Naive thymus-derived CD4-positive, alpha-beta T cell (primary cell): ENCODE data around the gene CACNA1S. TPM values are rescaled to one million over a fixed set of nuclear protein-coding genes. Genes with fewer than 3 reads are reported as not detected.

Experiments
- ATAC-seq: fragments of 150-1000 bp; cut with Tn5 transposase; 2 replicates; pipeline ENCODE4 v1.10.0; 2021; ENCODE audit warnings: mild to moderate bottlenecking, moderate library complexity
- CTCF ChIA-PET: fragments of 350-600 bp; sonication (Branson Sonifier 250); formaldehyde crosslinking; loops from one replicate; lab custom pipeline; 2021; ENCODE audit warnings: antibody characterized with exemption; lab: Charles Lee
- POLR2A ChIA-PET: fragments of 350-600 bp; sonication (Branson Sonifier 250); formaldehyde crosslinking; loops from one replicate; lab custom pipeline; 2021; ENCODE audit warnings: antibody characterized with exemption, inconsistent platforms; lab: Charles Lee
- DNase-seq, 9 donors: peaks; one replicate each; pipeline versions ENCODE4 v3.0.0 to v3.0.0-alpha.2; 2020 to 2022; ENCODE audit warnings: mixed read lengths in 1 of 9
- H3K27ac ChIP-seq: one replicate; pipeline ENCODE4 v1.7.0; 2013; ENCODE audit warnings: mild to moderate bottlenecking, low read depth, low read length, moderate library complexity
- H3K27me3 ChIP-seq, 2 donors: one replicate each; pipeline ENCODE4 v1.7.0; 2013; ENCODE audit warnings: low read length in 2 of 2, mild to moderate bottlenecking in 2 of 2, moderate library complexity in 2 of 2; ENCODE audit not compliant: control insufficient read depth in 2 of 2, insufficient read depth in 2 of 2
- H3K36me3 ChIP-seq, 3 experiments: 1 replicate in 2 of 3; 2 replicates in 1 of 3; pipeline ENCODE4 v1.7.0; 2013; ENCODE audit warnings: low read length in 3 of 3, mild to moderate bottlenecking in 3 of 3, moderate library complexity in 1 of 3; ENCODE audit not compliant: insufficient read depth in 3 of 3, control insufficient read depth in 2 of 3
- H3K4me1 ChIP-seq, 2 donors: one replicate each; pipeline ENCODE4 v1.7.0; 2013; ENCODE audit warnings: low read length in 2 of 2, mild to moderate bottlenecking in 2 of 2, moderate library complexity in 1 of 2; ENCODE audit not compliant: control insufficient read depth in 2 of 2, insufficient read depth in 2 of 2
- H3K4me3 ChIP-seq: 2 replicates; pipeline ENCODE4 v1.7.0; 2013; ENCODE audit warnings: mild to moderate bottlenecking, low read length
- H3K9me3 ChIP-seq, 3 experiments: 1 replicate in 2 of 3; 2 replicates in 1 of 3; pipeline ENCODE4 v1.7.0; 2013; ENCODE audit warnings: low read length in 3 of 3; ENCODE audit not compliant: control insufficient read depth in 2 of 3
- H3K27ac Mint-ChIP-seq, 9 donors: one replicate each; pipeline ENCODE4 v1.8.0; 2020 to 2022; ENCODE audit warnings: mixed read lengths in 9 of 9, mild to moderate bottlenecking in 8 of 9, moderate library complexity in 5 of 9, inconsistent platforms in 2 of 9
- H3K27me3 Mint-ChIP-seq, 5 donors: one replicate each; pipeline ENCODE4 v1.8.0; 2021 to 2022; ENCODE audit warnings: mixed read lengths in 5 of 5, mild to moderate bottlenecking in 1 of 5
- H3K36me3 Mint-ChIP-seq, 5 donors: one replicate each; pipeline ENCODE4 v1.8.0; 2020 to 2022; ENCODE audit warnings: mixed read lengths in 5 of 5, mild to moderate bottlenecking in 3 of 5, inconsistent platforms in 1 of 5
- H3K4me1 Mint-ChIP-seq, 7 donors: one replicate each; pipeline ENCODE4 v1.8.0; 2020 to 2022; ENCODE audit warnings: mixed read lengths in 7 of 7, mild to moderate bottlenecking in 3 of 7, inconsistent platforms in 1 of 7
- H3K4me3 Mint-ChIP-seq, 10 donors: one replicate each; pipeline ENCODE4 v1.8.0; 2020 to 2022; ENCODE audit warnings: mild to moderate bottlenecking in 10 of 10, mixed read lengths in 10 of 10, moderate library complexity in 6 of 10, inconsistent platforms in 2 of 10
- H3K9me3 Mint-ChIP-seq, 11 donors: one replicate each; pipeline ENCODE4 v1.8.0; 2020 to 2022; ENCODE audit warnings: mixed read lengths in 11 of 11, mild to moderate bottlenecking in 4 of 11, inconsistent platforms in 1 of 11, moderate library complexity in 1 of 11
- intact Hi-C, 2 donors: fragments of 100-400 bp; cut with micrococcal nuclease; formaldehyde crosslinking; loops; one replicate each; pipeline ENCODE4 v1.15.1; 2023
- polyA plus RNA-seq, 2 donors: library from polyadenylated mRNA; unstranded; fragments of 300-500 nt; fragmentation: Illumina TruSeq; gene quantifications; one replicate each; pipeline ENCODE4 v1.2.3, GENCODE V29; 2021
- total RNA-seq, 6 experiments: library from RNA in 5 of 6; stranded (reverse) in 5 of 6; gene quantifications; 1 replicate in 5 of 6; 2 replicates in 1 of 6; pipeline ENCODE4 v1.2.3 and lab custom pipeline; 2021 to 2026

CACNA1S gene
- total and polyA plus RNA-seq, 7 experiments from 2014 or later: not detected

- Histone ChIP-seq H3K36me3 (peaks cover 29 to 94% (median 55%) of the 10 kb centered on the region in 3 experiments), H3K27ac (no peak overlapping the region), H3K27me3 (no peaks in the 10 kb centered on the region), H3K9me3 (no peaks in the 10 kb centered on the region), H3K4me3 (no peak overlapping the region), H3K4me1 (no peaks in the 10 kb centered on the region)
- POLR2A ChIA-PET: no interaction called here
- no peak for ATAC-seq
- Mint-ChIP-seq H3K36me3 (peaks cover 5 to 32% (median 16%) of the 10 kb centered on the region in 5 donors), H3K27ac (peak overlapping the region in 1 of 9 donors; percentile 17), H3K4me1 (peaks cover 0 to 5% (median 0%) of the 10 kb centered on the region in 7 donors), H3K4me3 (no peak overlapping the region), H3K9me3 (peaks cover 0 to 1% (median 0%) of the 10 kb centered on the region in 11 donors), H3K27me3 (no peaks in the 10 kb centered on the region)
- intact Hi-C loops: no loop called here
- CTCF ChIA-PET: no interaction called here
- no peak for DNase-seq
Measured at GRCh38 chr1:200992382-200993048, 119.7 kb downstream of the CACNA1S start.

GRCh38 chr1:200991097-200991614 is 121.1 kb downstream of the CACNA1S start:
- ChIA-PET CTCF (interaction anchor here (0.7 to 1.5 kb wide), 2 partner anchors 19 to 733 kb away, joined by 3 read pairs; no protein-coding TSS in a partner anchor), POLR2A (interaction anchor here (1.3 kb wide), 1 partner anchor 16 kb away, joined by 4 read pairs; no protein-coding TSS in a partner anchor)
- Mint-ChIP-seq H3K9me3 (no peaks in the 10 kb centered on the region), H3K4me3 (no peak overlapping the region), H3K27ac (peak overlapping the region in 1 of 9 donors; percentile 14), H3K27me3 (no peaks in the 10 kb centered on the region), H3K4me1 (peaks cover 0 to under 1% (median 0%) of the 10 kb centered on the region in 7 donors), H3K36me3 (peaks cover 0 to 36% (median 10%) of the 10 kb centered on the region in 5 donors)
- Histone ChIP-seq H3K27ac (no peak overlapping the region), H3K27me3 (no peaks in the 10 kb centered on the region), H3K9me3 (no peaks in the 10 kb centered on the region), H3K4me3 (no peak overlapping the region), H3K4me1 (no peaks in the 10 kb centered on the region), H3K36me3 (peaks cover 38 to 96% (median 50%) of the 10 kb centered on the region in 3 experiments)
- DNase-seq: no peak
- intact Hi-C loops: no loop called here
- ATAC-seq: no peak

- Histone ChIP-seq H3K4me1 (no peaks in the 10 kb centered on the region), H3K27ac (no peak overlapping the region), H3K9me3 (no peaks in the 10 kb centered on the region), H3K4me3 (no peak overlapping the region), H3K36me3 (peaks cover 38 to 94% (median 47%) of the 10 kb centered on the region in 3 experiments), H3K27me3 (no peaks in the 10 kb centered on the region)
- CTCF ChIA-PET: interaction anchor here (0.5 to 3.1 kb wide), 5 partner anchors 11 to 53 kb away, joined by 3 to 9 read pairs (median 4); no protein-coding TSS in a partner anchor
- POLR2A ChIA-PET: interaction anchor here (0.9 kb wide), 1 partner anchor 31 kb away, joined by 3 read pairs; no protein-coding TSS in a partner anchor
- H3K27ac Mint-ChIP-seq: peak overlapping the region in 1 of 9 donors; percentile 32
- DNase-seq: no peak
- intact Hi-C loops: no loop called here
- H3K36me3 Mint-ChIP-seq: peaks cover 0 to 36% (median 8%) of the 10 kb centered on the region in 5 donors
- no peaks in the 10 kb centered on the region for H3K27me3 Mint-ChIP-seq
- no peaks in the 10 kb centered on the region for H3K4me1 Mint-ChIP-seq
- H3K4me3 Mint-ChIP-seq: no peak overlapping the region
- no peak for ATAC-seq
- no peaks in the 10 kb centered on the region for H3K9me3 Mint-ChIP-seq
Measured at GRCh38 chr1:200990114-200990513, 122.1 kb downstream of the CACNA1S start.

Other genes starting within 250 kb of the CACNA1S start
- 1 to 10 TPM in 2 of 5 experiments, under 1 TPM in 2, not detected in 1; 0.48 to 1.3 (median 0.95) TPM for gene GPR25, start 239.4 kb downstream of the CACNA1S start, total RNA-seq
- gene GPR25, start 239.4 kb downstream of the CACNA1S start, polyA plus RNA-seq: 1 to 10 TPM in 1 of 2 donors, under 1 TPM in 1; 0.66 to 1.8 TPM
- under 1 TPM in 1 of 5 experiments, not detected in 4; 0.51 TPM for gene INAVA, start 217.5 kb downstream of the CACNA1S start, total RNA-seq
- not detected for gene INAVA, start 217.5 kb downstream of the CACNA1S start, polyA plus RNA-seq
- 10 to 100 TPM; 68.3 to 97.6 (median 73.4) TPM for gene KIF21B, start 88.7 kb downstream of the CACNA1S start, total RNA-seq
- gene KIF21B, start 88.7 kb downstream of the CACNA1S start, polyA plus RNA-seq: 1 to 10 TPM; 3.0 to 8.1 TPM
- gene ASCL5, start 14.8 kb upstream of the CACNA1S start, total RNA-seq: under 1 TPM in 2 of 5 experiments, not detected in 3; 0.27 to 0.56 TPM
- gene ASCL5, start 14.8 kb upstream of the CACNA1S start, polyA plus RNA-seq: under 1 TPM; 0.08 to 0.15 TPM
- 10 to 100 TPM; 15.3 to 24.5 (median 16.7) TPM for gene TMEM9, start 42.0 kb upstream of the CACNA1S start, total RNA-seq
- 10 to 100 TPM; 32.1 to 56.4 TPM for gene TMEM9, start 42.0 kb upstream of the CACNA1S start, polyA plus RNA-seq
- gene IGFN1, start 78.4 kb upstream of the CACNA1S start, total RNA-seq: not detected
- not detected for gene IGFN1, start 78.4 kb upstream of the CACNA1S start, polyA plus RNA-seq
- not detected for gene PKP1, start 171.1 kb upstream of the CACNA1S start, total RNA-seq
- gene PKP1, start 171.1 kb upstream of the CACNA1S start, polyA plus RNA-seq: not detected